Fibroblast of mammary gland (primary cell): Measurements from ENCODE around the gene CCDC148.

Experiments used
- DNase-seq: peaks from one replicate; pipeline ENCODE4 v3.0.0-alpha.2; 2010; ENCODE audit warnings: low read depth
- H3K4me3 ChIP-seq: 2 replicates; pipeline ENCODE4 v1.5.1; 2011; ENCODE audit warnings: low read depth, mild to moderate bottlenecking, low read length, moderate library complexity; ENCODE audit not compliant: control insufficient read depth
- TF ChIP-seq, protein P1 (sequence below): conservative IDR thresholded peaks from 2 replicates; pipeline ENCODE4 v1.5.1; 2011; ENCODE audit warnings: low read depth, low read length, inconsistent platforms; ENCODE audit not compliant: control insufficient read depth, insufficient read depth

The CCDC148 gene

DNA sequence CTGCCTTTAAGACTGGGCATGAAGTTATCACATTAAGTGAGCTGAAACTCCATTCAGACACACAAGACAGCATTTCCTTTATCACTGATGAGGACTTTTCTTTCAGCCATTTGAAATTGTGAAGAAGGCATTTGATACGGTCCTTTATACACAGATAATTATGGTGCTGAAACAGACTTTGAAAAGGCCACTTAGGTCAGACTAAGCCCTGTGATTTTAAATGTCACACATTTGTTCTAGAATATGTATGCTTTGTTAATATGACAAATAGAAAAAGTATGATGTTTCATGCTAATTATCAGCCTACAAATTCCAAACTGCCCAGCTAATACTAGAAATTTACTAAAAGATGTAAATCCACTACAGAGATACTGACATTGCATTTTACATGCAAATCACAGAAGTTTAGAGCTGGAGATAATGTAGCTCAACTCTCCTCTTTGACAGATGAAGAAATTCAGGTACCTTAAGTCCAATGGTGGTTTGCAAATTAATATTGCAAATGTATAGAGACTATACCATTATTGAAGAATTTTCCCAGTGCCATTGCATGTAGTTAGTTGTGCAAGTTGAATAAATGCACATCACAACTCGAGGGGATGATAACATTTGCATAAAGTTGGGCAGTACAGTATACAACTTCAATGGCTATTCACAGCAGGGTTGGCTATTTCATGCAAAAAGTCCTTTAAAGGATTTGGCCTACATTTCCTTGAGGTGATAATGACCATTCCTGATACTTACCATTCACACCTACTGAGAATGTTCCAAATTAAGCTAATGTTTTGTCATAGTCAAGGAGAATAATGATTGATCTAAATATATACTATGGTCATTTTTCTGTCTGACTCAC is 179.7 kb downstream of the CCDC148 start:
- DNase-seq = no peak
- no peak overlapping the region for H3K4me3 ChIP-seq
- TF ChIP-seq, protein P1, sequence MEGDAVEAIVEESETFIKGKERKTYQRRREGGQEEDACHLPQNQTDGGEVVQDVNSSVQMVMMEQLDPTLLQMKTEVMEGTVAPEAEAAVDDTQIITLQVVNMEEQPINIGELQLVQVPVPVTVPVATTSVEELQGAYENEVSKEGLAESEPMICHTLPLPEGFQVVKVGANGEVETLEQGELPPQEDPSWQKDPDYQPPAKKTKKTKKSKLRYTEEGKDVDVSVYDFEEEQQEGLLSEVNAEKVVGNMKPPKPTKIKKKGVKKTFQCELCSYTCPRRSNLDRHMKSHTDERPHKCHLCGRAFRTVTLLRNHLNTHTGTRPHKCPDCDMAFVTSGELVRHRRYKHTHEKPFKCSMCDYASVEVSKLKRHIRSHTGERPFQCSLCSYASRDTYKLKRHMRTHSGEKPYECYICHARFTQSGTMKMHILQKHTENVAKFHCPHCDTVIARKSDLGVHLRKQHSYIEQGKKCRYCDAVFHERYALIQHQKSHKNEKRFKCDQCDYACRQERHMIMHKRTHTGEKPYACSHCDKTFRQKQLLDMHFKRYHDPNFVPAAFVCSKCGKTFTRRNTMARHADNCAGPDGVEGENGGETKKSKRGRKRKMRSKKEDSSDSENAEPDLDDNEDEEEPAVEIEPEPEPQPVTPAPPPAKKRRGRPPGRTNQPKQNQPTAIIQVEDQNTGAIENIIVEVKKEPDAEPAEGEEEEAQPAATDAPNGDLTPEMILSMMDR = no peak

DNA sequence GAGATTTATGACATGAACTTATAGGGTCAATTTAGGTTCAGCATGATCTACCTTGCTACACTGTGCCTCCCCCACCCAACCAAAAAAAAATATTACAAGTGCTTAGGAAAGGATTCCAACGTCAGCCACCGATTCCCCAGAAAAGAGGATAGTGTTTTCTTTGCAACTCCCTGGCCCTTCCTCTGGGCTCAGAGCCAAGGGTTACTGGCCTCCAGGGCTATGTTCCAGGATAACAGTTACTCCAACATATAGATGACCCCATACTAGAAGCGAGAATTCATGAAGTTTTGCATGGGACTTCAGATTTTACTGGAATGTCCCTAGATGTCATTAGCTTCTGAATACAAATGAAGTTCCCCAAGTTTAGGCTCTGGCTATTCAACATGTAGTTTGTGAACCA is 182.8 kb downstream of the CCDC148 start:
- DNase-seq = no peak
- TF ChIP-seq, protein P1 = no peak

DNA sequence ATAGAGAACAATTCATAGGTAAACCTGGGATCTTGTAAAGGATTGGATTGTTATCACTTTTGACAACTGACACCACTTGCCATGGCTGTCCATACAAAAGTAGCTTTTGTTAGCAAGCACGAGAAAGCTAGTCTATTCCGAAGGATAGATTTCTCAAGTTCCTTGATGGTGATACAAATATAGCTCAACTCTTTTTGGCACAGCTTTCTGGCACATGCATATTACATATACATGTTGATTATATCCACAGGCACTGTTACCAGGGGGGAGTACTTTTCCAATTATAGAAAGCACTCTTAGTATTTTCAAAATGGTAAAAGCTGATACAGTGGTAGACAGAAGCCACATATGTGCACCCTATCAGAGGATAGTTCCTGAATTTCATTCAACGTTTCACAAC is 186.0 kb downstream of the CCDC148 start:
- no peak for DNase-seq
- TF ChIP-seq, protein P1 = no peak
- no peak overlapping the region for H3K4me3 ChIP-seq

More for the DNA sequence above, 182.8 kb downstream of the CCDC148 start:
- H3K4me3 ChIP-seq = no peak overlapping the region

DNA sequence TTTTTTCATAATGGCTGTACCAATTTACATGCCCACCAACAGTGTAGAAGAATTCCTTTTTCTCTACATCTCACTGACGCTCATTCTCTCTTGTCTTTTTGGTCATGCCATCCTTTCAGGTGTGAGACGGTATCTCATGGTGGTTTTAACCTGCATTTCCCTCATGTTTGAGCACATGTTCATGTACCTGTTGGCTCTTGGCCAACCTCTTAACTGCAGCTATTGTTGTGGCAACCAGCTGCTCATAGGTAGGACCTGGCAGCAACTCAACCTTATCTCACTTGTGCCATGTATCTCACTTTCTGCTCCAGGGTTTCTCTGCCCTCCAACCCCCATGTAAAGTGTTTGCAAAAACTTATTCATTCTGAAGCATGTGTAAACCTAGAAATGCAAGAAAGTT is 187.4 kb downstream of the CCDC148 start:
- TF ChIP-seq, protein P1 = no peak
- no peak overlapping the region for H3K4me3 ChIP-seq
- no peak for DNase-seq

DNA sequence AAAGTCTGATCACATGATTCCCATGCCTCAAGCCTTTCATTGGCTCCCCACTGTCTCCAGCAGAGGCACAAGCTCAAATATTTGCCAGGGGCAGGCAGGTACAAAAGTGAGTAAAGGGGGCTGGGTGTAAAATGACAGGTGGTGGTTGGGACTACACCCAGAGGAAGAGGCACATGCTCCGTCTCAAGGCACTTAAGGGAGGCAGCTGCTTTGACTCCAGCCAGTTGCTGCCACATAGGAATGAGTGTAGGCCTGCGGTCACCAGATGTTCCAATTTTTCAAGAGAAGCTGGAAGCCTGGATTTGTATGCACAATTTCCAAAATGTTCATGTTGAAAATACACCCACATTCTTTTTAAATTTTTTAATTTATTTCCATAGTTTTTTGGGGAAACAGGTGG is 190.4 kb downstream of the CCDC148 start:
- no peak overlapping the region for H3K4me3 ChIP-seq
- DNase-seq = no peak
- TF ChIP-seq, protein P1 = no peak

DNA sequence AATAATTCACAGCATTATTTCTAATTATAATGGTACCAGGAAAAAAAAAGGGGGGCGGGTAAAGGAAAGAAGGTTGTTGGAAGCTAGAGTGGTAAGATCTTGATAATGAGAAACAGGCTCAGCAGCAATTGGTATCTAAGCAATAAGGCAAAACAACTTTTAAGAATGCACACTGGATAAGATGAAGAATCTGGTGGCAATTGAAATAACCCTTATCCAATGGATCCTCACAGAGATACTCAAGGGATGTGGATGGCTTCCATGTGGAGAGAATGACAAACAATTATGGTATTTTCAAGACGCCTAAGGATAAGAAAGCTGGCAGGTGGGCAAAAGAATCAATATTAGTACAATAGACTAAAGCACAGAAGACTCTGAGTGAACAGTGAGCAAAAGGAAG is 201.3 kb downstream of the CCDC148 start:
- TF ChIP-seq, protein P1 = no peak
- no peak for DNase-seq
- no peak overlapping the region for H3K4me3 ChIP-seq

DNA sequence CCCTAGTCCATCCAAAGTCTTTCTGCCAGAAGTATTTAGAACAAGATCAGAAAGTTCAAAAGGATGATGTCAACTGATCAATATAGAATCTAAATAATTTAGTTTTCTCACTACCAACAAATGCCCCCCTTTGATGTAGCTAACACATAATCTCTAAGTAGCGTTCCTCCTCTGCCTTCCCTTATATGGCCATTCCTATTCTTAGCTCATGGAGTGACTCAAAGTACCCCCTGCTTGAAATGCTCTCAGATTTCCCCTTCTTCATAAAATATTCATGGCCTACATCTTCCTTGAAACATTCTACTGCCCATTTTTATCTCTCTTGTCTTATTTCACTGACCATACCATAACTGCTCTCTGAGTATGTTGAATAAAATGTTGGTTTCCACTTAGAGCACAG is 203.4 kb downstream of the CCDC148 start:
- H3K4me3 ChIP-seq = no peak overlapping the region
- no peak for DNase-seq
- TF ChIP-seq, protein P1 = no peak
